ENCODE measurements around the gene GPX3. TPM values are rescaled to one million over a fixed set of nuclear protein-coding genes. Genes with fewer than 3 reads are reported as not detected.

Gene GPX3
- total and polyA plus RNA-seq, 2 experiments from 2014 or later = 28.0 to 48.9 TPM

- H3K27me3 Mint-ChIP-seq (ENCODE audit: insufficient read depth, low read depth, poor library complexity) = peaks cover 4% of the 10 kb centered on the region
- Histone ChIP-seq H3K36me3 (ENCODE audit: insufficient read depth) (no peaks in the 10 kb centered on the region), H3K27ac (ENCODE audit: low read depth) (no peak overlapping the region), H3F3A (replicated peaks; ENCODE audit: low read depth) (no peaks in the 10 kb centered on the region), H3K4me3 (no peak overlapping the region), H3K79me2 (replicated peaks; ENCODE audit: insufficient read depth) (no peaks in the 10 kb centered on the region), H3K9me2 (ENCODE audit: insufficient read depth) (no peaks in the 10 kb centered on the region), H3K4me1 (ENCODE audit: insufficient read depth) (no peaks in the 10 kb centered on the region), H4K20me1 (replicated peaks; ENCODE audit: insufficient read depth) (no peaks in the 10 kb centered on the region), H3K4me2 (no peak overlapping the region), H2AFZ (no peak overlapping the region), H3K27me3 (ENCODE audit: insufficient read depth) (no peaks in the 10 kb centered on the region)
- H3K27ac Mint-ChIP-seq = peak overlapping the region; percentile 52; the same call in 1 of the 2 replicates
- no peak overlapping the region for H3K4me3 Mint-ChIP-seq
- H3K36me3 Mint-ChIP-seq (ENCODE audit: low read depth) = peaks cover 4% of the 10 kb centered on the region; the same call in 2 of the 3 replicates
- DNase-seq (ENCODE audit: low spot score) (no peak), ATAC-seq (no peak)
- no peaks in the 10 kb centered on the region for H3K9me3 Mint-ChIP-seq
- H3K4me1 Mint-ChIP-seq = peaks cover 4% of the 10 kb centered on the region; the same call in 2 of the 3 replicates
- TF ChIP-seq EZH2phosphoT487 (IDR thresholded peaks at IDR 0.05; ENCODE audit: unreplicated experiment) (no peak), ZNF114 (CRISPR knock-in tag; IDR thresholded peaks at IDR 0.05) (no peak), ZNF331 (CRISPR knock-in tag; IDR thresholded peaks at IDR 0.05; ENCODE audit: low read depth) (no peak), ZNF462 (CRISPR knock-in tag; IDR thresholded peaks at IDR 0.05) (no peak), ETS1 (IDR thresholded peaks at IDR 0.05) (no peak), REST (IDR thresholded peaks at IDR 0.05; ENCODE audit: unreplicated experiment) (no peak), STAT1 (IDR thresholded peaks at IDR 0.05; ENCODE audit: unreplicated experiment) (no peak), POLR2AphosphoS5 (IDR thresholded peaks at IDR 0.05; ENCODE audit: low read depth) (no peak), EZH2 (IDR thresholded peaks at IDR 0.05; ENCODE audit: low read depth, unreplicated experiment) (no peak), CTCF (conservative IDR thresholded peaks at IDR 0.05; ENCODE audit: low read depth in 2 of 2) (no peak), CREB1 (CRISPR knock-in tag; IDR thresholded peaks at IDR 0.05; ENCODE audit: low read depth) (no peak), JUNB (IDR thresholded peaks at IDR 0.05; ENCODE audit: unreplicated experiment) (no peak), NANOG (IDR thresholded peaks at IDR 0.05; ENCODE audit: borderline replicate concordance) (no peak)
Observed at GRCh38 chr5:151041577-151042268, 21.3 kb downstream of the GPX3 start.
